IgD-negative memory B cell (primary cell): Measurements from ENCODE around the gene ZNF362. TPM values are rescaled to one million over a fixed set of nuclear protein-coding genes. Genes with fewer than 3 reads are reported as not detected.

Source experiments
- H3K27ac Mint-ChIP-seq, 3 donors: one replicate each; pipeline ENCODE4 v1.8.0; 2020 to 2022; ENCODE audit warnings: mild to moderate bottlenecking in 3 of 3, mixed read lengths in 3 of 3, moderate library complexity in 1 of 3
- H3K27me3 Mint-ChIP-seq: one replicate; pipeline ENCODE4 v1.8.0; 2021; ENCODE audit warnings: mixed read lengths
- H3K36me3 Mint-ChIP-seq: one replicate; pipeline ENCODE4 v1.8.0; 2020; ENCODE audit warnings: mild to moderate bottlenecking, mixed read lengths
- H3K4me1 Mint-ChIP-seq, 3 donors: one replicate each; pipeline ENCODE4 v1.8.0; 2020 to 2022; ENCODE audit warnings: mixed read lengths in 3 of 3, mild to moderate bottlenecking in 1 of 3
- H3K4me3 Mint-ChIP-seq, 4 donors: one replicate each; pipeline ENCODE4 v1.8.0; 2020 to 2022; ENCODE audit warnings: mild to moderate bottlenecking in 4 of 4, mixed read lengths in 4 of 4, moderate library complexity in 3 of 4
- H3K9me3 Mint-ChIP-seq, 3 donors: one replicate each; pipeline ENCODE4 v1.8.0; 2020 to 2021; ENCODE audit warnings: mixed read lengths in 3 of 3, mild to moderate bottlenecking in 1 of 3
- polyA plus RNA-seq: library from polyadenylated mRNA; unstranded; fragments of 300-500 nt; fragmentation: Illumina TruSeq; gene quantifications from one replicate; pipeline ENCODE4 v1.2.3, GENCODE V29; 2021

ZNF362 gene
- polyA plus RNA-seq, result 20.4 TPM

- H3K36me3 Mint-ChIP-seq, result peaks cover 2% of the 10 kb centered on the region
- peaks cover 0 to 2% (median 0%) of the 10 kb centered on the region in 3 donors for H3K9me3 Mint-ChIP-seq
- peaks cover 4 to 27% (median 19%) of the 10 kb centered on the region in 3 donors for H3K4me1 Mint-ChIP-seq
- H3K4me3 Mint-ChIP-seq, result peak within 1 kb of the TSS; percentile 97 to 100 (median 98)
- H3K27ac Mint-ChIP-seq, result peak within 1 kb of the TSS; percentile 97 to 98 (median 97)
- H3K27me3 Mint-ChIP-seq, result no peaks in the 10 kb centered on the region
Measured at GRCh38 chr1:33256471-33257206, at the start of gene ZNF362. TSS of gene ZNF362 (plus strand) at chr1:33256492. CDS start at chr1:33270575, 14,083 bp downstream.

- Mint-ChIP-seq H3K9me3 (peaks cover 0 to 7% (median 0%) of the 10 kb centered on the region in 3 donors), H3K27me3 (peaks cover 13% of the 10 kb centered on the region), H3K4me3 (no peak overlapping the region), H3K4me1 (no peaks in the 10 kb centered on the region), H3K27ac (no peak overlapping the region), H3K36me3 (peaks cover 3% of the 10 kb centered on the region)
Measured at GRCh38 chr1:33211972-33212371, 44.3 kb upstream of the ZNF362 start.

- peaks cover 3 to 24% (median 7%) of the 10 kb centered on the region in 3 donors for H3K9me3 Mint-ChIP-seq
- peaks cover 9% of the 10 kb centered on the region for H3K27me3 Mint-ChIP-seq
- H3K36me3 Mint-ChIP-seq, result peaks cover 2% of the 10 kb centered on the region
- H3K27ac Mint-ChIP-seq, result no peak overlapping the region
- H3K4me3 Mint-ChIP-seq, result no peak overlapping the region
- peaks cover 0 to 9% (median 4%) of the 10 kb centered on the region in 3 donors for H3K4me1 Mint-ChIP-seq
Measured at GRCh38 chr1:33219886-33220661, 36.2 kb upstream of the ZNF362 start.

GRCh38 chr1:33220676-33221384 is 35.5 kb upstream of the ZNF362 start:
- H3K9me3 Mint-ChIP-seq, result peaks cover 5 to 24% (median 8%) of the 10 kb centered on the region in 3 donors
- peaks cover 0 to 9% (median 4%) of the 10 kb centered on the region in 3 donors for H3K4me1 Mint-ChIP-seq
- H3K27ac Mint-ChIP-seq, result no peak overlapping the region
- H3K4me3 Mint-ChIP-seq, result no peak overlapping the region
- H3K36me3 Mint-ChIP-seq, result peaks cover 2% of the 10 kb centered on the region
- peaks cover 9% of the 10 kb centered on the region for H3K27me3 Mint-ChIP-seq

- peaks cover 9% of the 10 kb centered on the region for H3K27me3 Mint-ChIP-seq
- H3K27ac Mint-ChIP-seq, result no peak overlapping the region
- H3K9me3 Mint-ChIP-seq, result peaks cover 5 to 24% (median 8%) of the 10 kb centered on the region in 3 donors
- H3K4me1 Mint-ChIP-seq, result peaks cover 0 to 9% (median 4%) of the 10 kb centered on the region in 3 donors
- H3K36me3 Mint-ChIP-seq, result peaks cover 2% of the 10 kb centered on the region
- no peak overlapping the region for H3K4me3 Mint-ChIP-seq
Measured at GRCh38 chr1:33221385-33221758, 34.9 kb upstream of the ZNF362 start.

GRCh38 chr1:33222381-33222780 is 33.9 kb upstream of the ZNF362 start:
- H3K36me3 Mint-ChIP-seq, result peaks cover 2% of the 10 kb centered on the region
- peaks cover 5 to 24% (median 8%) of the 10 kb centered on the region in 3 donors for H3K9me3 Mint-ChIP-seq
- no peak overlapping the region for H3K4me3 Mint-ChIP-seq
- H3K27me3 Mint-ChIP-seq, result peaks cover 10% of the 10 kb centered on the region
- H3K4me1 Mint-ChIP-seq, result peaks cover 0 to 9% (median 4%) of the 10 kb centered on the region in 3 donors
- H3K27ac Mint-ChIP-seq, result peak overlapping the region in 1 of 3 donors; percentile 17

GRCh38 chr1:33224166-33224707 is 32.1 kb upstream of the ZNF362 start:
- H3K9me3 Mint-ChIP-seq, result peaks cover 5 to 24% (median 8%) of the 10 kb centered on the region in 3 donors
- H3K27ac Mint-ChIP-seq, result no peak overlapping the region
- peaks cover 13% of the 10 kb centered on the region for H3K27me3 Mint-ChIP-seq
- peaks cover 2% of the 10 kb centered on the region for H3K36me3 Mint-ChIP-seq
- H3K4me3 Mint-ChIP-seq, result no peak overlapping the region
- H3K4me1 Mint-ChIP-seq, result peaks cover 0 to 2% (median 1%) of the 10 kb centered on the region in 3 donors

- H3K27me3 Mint-ChIP-seq, result peaks cover 14% of the 10 kb centered on the region
- peaks cover 2% of the 10 kb centered on the region for H3K36me3 Mint-ChIP-seq
- H3K27ac Mint-ChIP-seq, result no peak overlapping the region
- H3K4me3 Mint-ChIP-seq, result no peak overlapping the region
- H3K9me3 Mint-ChIP-seq, result peaks cover 5 to 24% (median 8%) of the 10 kb centered on the region in 3 donors
- peaks cover 0 to 1% (median 0%) of the 10 kb centered on the region in 3 donors for H3K4me1 Mint-ChIP-seq
Measured at GRCh38 chr1:33225586-33225985, 30.7 kb upstream of the ZNF362 start.

GRCh38 chr1:33228935-33229487 is 27.3 kb upstream of the ZNF362 start:
- no peaks in the 10 kb centered on the region for H3K4me1 Mint-ChIP-seq
- peaks cover 2 to 11% (median 4%) of the 10 kb centered on the region in 3 donors for H3K9me3 Mint-ChIP-seq
- no peak overlapping the region for H3K4me3 Mint-ChIP-seq
- peaks cover 2% of the 10 kb centered on the region for H3K36me3 Mint-ChIP-seq
- H3K27me3 Mint-ChIP-seq, result peaks cover 9% of the 10 kb centered on the region
- peak overlapping the region in 1 of 3 donors; percentile 34 for H3K27ac Mint-ChIP-seq

GRCh38 chr1:33231166-33231565 is 25.1 kb upstream of the ZNF362 start:
- peaks cover 14% of the 10 kb centered on the region for H3K27me3 Mint-ChIP-seq
- no peaks in the 10 kb centered on the region for H3K4me1 Mint-ChIP-seq
- H3K36me3 Mint-ChIP-seq, result peaks cover 2% of the 10 kb centered on the region
- no peak overlapping the region for H3K4me3 Mint-ChIP-seq
- H3K27ac Mint-ChIP-seq, result no peak overlapping the region
- no peaks in the 10 kb centered on the region for H3K9me3 Mint-ChIP-seq

- no peaks in the 10 kb centered on the region for H3K9me3 Mint-ChIP-seq
- H3K36me3 Mint-ChIP-seq, result peaks cover 2% of the 10 kb centered on the region
- no peak overlapping the region for H3K27ac Mint-ChIP-seq
- peaks cover 0 to 4% (median 3%) of the 10 kb centered on the region in 3 donors for H3K4me1 Mint-ChIP-seq
- H3K4me3 Mint-ChIP-seq, result no peak overlapping the region
- peaks cover 13% of the 10 kb centered on the region for H3K27me3 Mint-ChIP-seq
Measured at GRCh38 chr1:33232716-33233115, 23.6 kb upstream of the ZNF362 start.

- Mint-ChIP-seq H3K9me3 (peaks cover 0 to 3% (median 2%) of the 10 kb centered on the region in 3 donors), H3K4me3 (no peak overlapping the region), H3K4me1 (peaks cover 0 to 4% (median 3%) of the 10 kb centered on the region in 3 donors), H3K27me3 (peaks cover 9% of the 10 kb centered on the region), H3K27ac (no peak overlapping the region), H3K36me3 (peaks cover 2% of the 10 kb centered on the region)
Measured at GRCh38 chr1:33234131-33234530, 22.2 kb upstream of the ZNF362 start.

GRCh38 chr1:33234588-33234990 is 21.7 kb upstream of the ZNF362 start:
- Mint-ChIP-seq H3K9me3 (peaks cover 0 to 3% (median 2%) of the 10 kb centered on the region in 3 donors), H3K27me3 (peaks cover 9% of the 10 kb centered on the region), H3K27ac (no peak overlapping the region), H3K4me3 (no peak overlapping the region), H3K36me3 (peaks cover 2% of the 10 kb centered on the region), H3K4me1 (peaks cover 0 to 4% (median 3%) of the 10 kb centered on the region in 3 donors)

- Mint-ChIP-seq H3K4me1 (peaks cover 0 to 4% (median 3%) of the 10 kb centered on the region in 3 donors), H3K9me3 (peaks cover 0 to 3% (median 2%) of the 10 kb centered on the region in 3 donors), H3K4me3 (no peak overlapping the region), H3K27ac (no peak overlapping the region), H3K36me3 (peaks cover 2% of the 10 kb centered on the region), H3K27me3 (peaks cover 10% of the 10 kb centered on the region)
Measured at GRCh38 chr1:33235521-33235920, 20.8 kb upstream of the ZNF362 start.
